B cell (primary cell): ENCODE data around the gene AMDHD2. TPM values are rescaled to one million over a fixed set of nuclear protein-coding genes. Genes with fewer than 3 reads are reported as not detected.

Source experiments
- ATAC-seq: fragments of 200-7000 bp; cut with Tn5 transposase; one replicate; pipeline ENCODE4 v1.10.0; 2021; ENCODE audit warnings: low read depth, mild to moderate bottlenecking, moderate number of reproducible peaks, moderate library complexity
- CTCF ChIA-PET: fragments of 350-600 bp; sonication (Branson Sonifier 250); formaldehyde crosslinking; loops from one replicate; lab custom pipeline; 2021; ENCODE audit warnings: antibody characterized with exemption, inconsistent platforms; lab: Charles Lee
- POLR2A ChIA-PET: fragments of 350-600 bp; sonication (Branson Sonifier 250); formaldehyde crosslinking; loops from one replicate; lab custom pipeline; 2021; ENCODE audit warnings: antibody characterized with exemption; lab: Charles Lee
- DNase-seq: peaks from one replicate; pipeline ENCODE4 v3.0.0; 2013
- H2AFZ ChIP-seq: 2 replicates; pipeline ENCODE4 v1.6.1; 2012; ENCODE audit warnings: mild to moderate bottlenecking, low read depth, low read length; ENCODE audit not compliant: insufficient read depth, poor library complexity, severe bottlenecking
- H3K27ac ChIP-seq, 2 donors: 1 replicate in 1 of 2; 2 replicates in 1 of 2; pipeline ENCODE4 v1.5.1; 2012 to 2013; ENCODE audit warnings: low read length in 2 of 2, mild to moderate bottlenecking in 2 of 2, moderate library complexity in 1 of 2
- H3K27me3 ChIP-seq, 4 experiments: fragments of 200-600 bp in 1 of 4; sonication (generic) in 1 of 4; replicated peaks in 1 of 4; 1 replicate in 2 of 4; 2 replicates in 2 of 4; pipeline versions ENCODE4 v1.6.1 to v1.7.0; 2013 to 2016; ENCODE audit warnings: low read length in 3 of 4, mild to moderate bottlenecking in 2 of 4, mixed read lengths in 1 of 4, moderate library complexity in 1 of 4; ENCODE audit not compliant: insufficient read depth in 4 of 4, control insufficient read depth in 3 of 4; ENCODE audit errors: control extremely low read depth in 1 of 4
- H3K36me3 ChIP-seq, 2 experiments: replicated peaks in 1 of 2; 1 replicate in 1 of 2; 2 replicates in 1 of 2; pipeline versions ENCODE4 v1.6.1 to v1.7.1; 2013; ENCODE audit warnings: low read length in 1 of 2; ENCODE audit not compliant: insufficient read depth in 2 of 2, control insufficient read depth in 1 of 2; ENCODE audit errors: control extremely low read depth in 1 of 2, extremely low read depth in 1 of 2
- H3K4me1 ChIP-seq, 2 donors: fragments of 200-600 bp in 1 of 2; sonication (generic) in 1 of 2; 1 replicate in 1 of 2; 2 replicates in 1 of 2; pipeline versions ENCODE4 v1.5.1 to v1.6.1; 2013 to 2017; ENCODE audit warnings: low read length in 2 of 2; ENCODE audit not compliant: control insufficient read depth in 2 of 2, insufficient read depth in 2 of 2
- H3K4me2 ChIP-seq: replicated peaks from 2 replicates; pipeline ENCODE3; 2012; ENCODE audit warnings: mild to moderate bottlenecking, low read depth, low read length; ENCODE audit not compliant: poor library complexity, severe bottlenecking
- H3K4me3 ChIP-seq, 5 experiments: fragments of 200-600 bp in 1 of 5; sonication (generic) in 1 of 5; 1 replicate in 3 of 5; 2 replicates in 2 of 5; pipeline versions ENCODE4 v1.5.1 to v1.7.0; 2011 to 2016; ENCODE audit warnings: low read length in 4 of 5, mild to moderate bottlenecking in 4 of 5, low read depth in 2 of 5, control low read depth in 1 of 5, moderate library complexity in 1 of 5; ENCODE audit not compliant: insufficient read depth in 1 of 5; ENCODE audit errors: control extremely low read depth in 1 of 5, extremely low read depth in 1 of 5
- H3K79me2 ChIP-seq: fragments of 200-600 bp; sonication (generic); one replicate; pipeline ENCODE4 v1.6.0; 2016; ENCODE audit warnings: low read length; ENCODE audit not compliant: control insufficient read depth, insufficient read depth
- H3K9ac ChIP-seq: fragments of 200-600 bp; sonication (generic); 2 replicates; pipeline ENCODE4 v1.6.1; 2017; ENCODE audit warnings: mild to moderate bottlenecking, low read length, moderate library complexity
- H3K9me3 ChIP-seq, 3 donors: one replicate each; pipeline versions ENCODE4 v1.6.1 to v1.7.1; 2013; ENCODE audit warnings: low read length in 2 of 3; ENCODE audit not compliant: control insufficient read depth in 2 of 3, insufficient read depth in 1 of 3; ENCODE audit errors: control extremely low read depth in 1 of 3
- H4K20me1 ChIP-seq: 2 replicates; pipeline ENCODE4 v1.6.0; 2012; ENCODE audit warnings: mild to moderate bottlenecking, low read length; ENCODE audit not compliant: insufficient read depth, control insufficient read depth, poor library complexity, severe bottlenecking
- H3K27ac Mint-ChIP-seq: one replicate; pipeline ENCODE4 v1.8.0; 2021; ENCODE audit warnings: mixed read lengths
- H3K27me3 Mint-ChIP-seq: one replicate; pipeline ENCODE4 v1.8.0; 2021; ENCODE audit warnings: mixed read lengths
- H3K4me1 Mint-ChIP-seq: one replicate; pipeline ENCODE4 v1.8.0; 2021; ENCODE audit warnings: mixed read lengths
- H3K4me3 Mint-ChIP-seq: one replicate; pipeline ENCODE4 v1.8.0; 2021; ENCODE audit warnings: mixed read lengths
- H3K9me3 Mint-ChIP-seq: one replicate; pipeline ENCODE4 v1.8.0; 2022; ENCODE audit warnings: mixed read lengths; ENCODE audit not compliant: insufficient read depth
- CTCF ChIP-seq: fragments of 200-600 bp; IDR thresholded peaks from one replicate; pipeline ENCODE4 v1.8.0; 2022; ENCODE audit warnings: antibody characterized with exemption, mild to moderate bottlenecking
- EZH2 ChIP-seq: IDR thresholded peaks from 2 replicates; pipeline ENCODE4 v1.6.1; 2012; ENCODE audit warnings: borderline replicate concordance, low read depth, mild to moderate bottlenecking, moderate library complexity, low read length; ENCODE audit not compliant: insufficient read depth, poor library complexity, severe bottlenecking
- WGBS: methylation state at CpG from one replicate; pipeline ENCODE4 v1.1.5; 2013; ENCODE audit warnings: missing lambda C conversion rate; ENCODE audit not compliant: insufficient coverage; 5-methylcytosine and 5-hydroxymethylcytosine counted together
- intact Hi-C: fragments of 100-400 bp; cut with micrococcal nuclease; formaldehyde crosslinking; loops from one replicate; pipeline ENCODE4 v1.10.0; 2022
- polyA plus RNA-seq: library from polyadenylated mRNA; depleted of rRNA; stranded (reverse); fragments of >200 nt; gene quantifications from 2 replicates; pipeline ENCODE4 v1.2.3, GENCODE V29; 2012
- total RNA-seq, 2 donors: library from RNA; stranded (reverse); fragments of 120-200 nt in 1 of 2; gene quantifications; 1 replicate in 1 of 2; 2 replicates in 1 of 2; pipeline versions ENCODE4 v1.2.3 to v1.2.4, GENCODE V29; 2013 to 2022

The AMDHD2 gene
- total and polyA plus RNA-seq, 2 donors (not counting 1 experiment from before 2014, with no cell fraction given): 133 to 209 TPM

- H3K9me3 Mint-ChIP-seq: no peaks in the 10 kb centered on the region
- no peak overlapping the region for H3K27ac ChIP-seq
- peaks cover 7% of the 10 kb centered on the region for H3K27me3 Mint-ChIP-seq
- H3K4me2 ChIP-seq: peak overlapping the region; percentile 100
- intact Hi-C loops: loop anchor here (1.0 kb wide), 1 partner anchor 12 kb away; no protein-coding TSS in a partner anchor
- H3K27me3 ChIP-seq: peaks cover 0 to 23% (median 16%) of the 10 kb centered on the region in 4 experiments
- H3K9me3 ChIP-seq: no peaks in the 10 kb centered on the region
- WGBS: 16% methylated on average over 55 of the region's 55 CpGs
- ChIA-PET POLR2A (interaction anchor here (0.6 to 1.1 kb wide), 5 partner anchors 12 to 303 kb away, joined by 3 to 6 read pairs (median 4); partner anchors contain the start of genes AMDHD2 and TEDC2), CTCF (interaction anchor here (0.7 to 3.2 kb wide), 3 partner anchors 26 to 596 kb away, joined by 4 to 13 read pairs (median 5); partner anchors contain the start of gene CCNF)
- H3K9ac ChIP-seq: peak overlapping the region; percentile 73
- H3K36me3 ChIP-seq: no peaks in the 10 kb centered on the region
- peaks cover 35 to 36% of the 10 kb centered on the region in 2 donors for H3K4me1 ChIP-seq
- DNase-seq (peak; percentile 45), ATAC-seq (peak; percentile 19)
- H2AFZ ChIP-seq: peak overlapping the region; percentile 89
- TF ChIP-seq EZH2: no peak
- TF ChIP-seq CTCF: no peak
- peaks cover 21% of the 10 kb centered on the region for H3K4me1 Mint-ChIP-seq
- peak overlapping the region; percentile 72 for H3K4me3 Mint-ChIP-seq
- peaks cover 52% of the 10 kb centered on the region for H3K79me2 ChIP-seq
- H4K20me1 ChIP-seq: peaks cover 34% of the 10 kb centered on the region
- peak overlapping the region in 4 of 5 experiments; percentile 29 to 77 (median 70) for H3K4me3 ChIP-seq
- H3K27ac Mint-ChIP-seq: peak overlapping the region; percentile 32
Measured at GRCh38 chr16:2475413-2476344, 44.5 kb upstream of the AMDHD2 start.
